ENCODE results near the gene XPO1.

XPO1 gene

DNA sequence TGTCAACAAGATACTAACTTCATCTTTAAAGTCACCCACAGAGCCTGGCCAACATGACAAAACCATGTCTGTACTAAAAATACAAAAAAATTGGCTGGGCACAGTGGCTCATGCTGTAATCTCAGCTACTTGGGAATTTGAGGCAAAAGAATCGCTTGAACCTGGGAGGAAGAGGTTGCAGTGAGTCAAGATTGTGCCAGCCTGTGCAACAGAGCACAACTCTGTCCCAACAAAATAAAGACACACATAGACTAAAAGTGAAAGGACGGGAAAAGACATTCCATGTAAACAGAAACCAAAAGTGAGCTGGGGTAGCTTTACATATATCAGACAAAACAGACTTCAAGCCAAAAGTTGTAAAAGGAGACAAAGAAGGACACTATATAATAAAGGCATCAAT, 102.1 kb downstream of the XPO1 start:
- no peak for DNase-seq (ENCODE audit: low read depth in 3 of 3, low spot score in 1 of 3)

DNA sequence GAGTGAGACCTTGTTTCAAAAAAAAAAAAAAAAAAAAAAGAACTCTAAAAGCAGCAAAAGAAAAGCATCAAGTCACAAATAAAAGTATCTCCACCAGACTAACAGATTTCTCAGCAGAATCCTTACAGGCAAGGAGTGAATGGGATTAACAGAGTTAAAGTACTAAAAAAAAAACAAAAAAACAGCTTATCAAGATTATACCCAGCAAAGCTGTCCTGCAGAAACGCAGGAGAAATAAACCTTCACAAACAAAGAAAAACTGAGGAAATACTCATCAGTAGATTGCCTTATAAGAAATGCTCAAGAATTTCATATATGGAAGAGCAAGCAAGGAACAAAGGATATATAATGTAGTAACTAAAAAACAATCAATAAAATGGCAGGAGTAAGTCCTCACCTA, 102.9 kb downstream of the XPO1 start:
- no peak for DNase-seq (ENCODE audit: low read depth in 3 of 3, low spot score in 1 of 3)

DNA sequence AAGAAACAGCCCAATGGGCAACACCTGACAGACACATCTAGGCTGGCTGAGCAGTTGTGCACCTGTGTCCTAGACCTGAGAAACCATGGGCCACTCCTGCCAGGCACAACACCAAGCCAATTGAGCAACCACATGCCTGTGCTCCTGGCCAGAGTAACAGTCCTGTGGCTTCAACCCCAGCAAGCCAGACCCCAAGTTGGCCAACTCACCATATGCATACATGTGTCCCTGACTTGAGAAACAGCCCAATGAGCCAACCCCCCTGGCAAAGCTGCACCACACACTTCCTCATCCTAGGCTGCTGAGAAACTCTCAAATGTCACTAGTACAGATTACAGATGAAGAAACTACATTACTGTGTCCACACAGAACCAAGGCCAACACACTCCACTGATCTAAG, 103.8 kb downstream of the XPO1 start:
- no peak for DNase-seq (ENCODE audit: low read depth in 3 of 3, low spot score in 1 of 3)

DNA sequence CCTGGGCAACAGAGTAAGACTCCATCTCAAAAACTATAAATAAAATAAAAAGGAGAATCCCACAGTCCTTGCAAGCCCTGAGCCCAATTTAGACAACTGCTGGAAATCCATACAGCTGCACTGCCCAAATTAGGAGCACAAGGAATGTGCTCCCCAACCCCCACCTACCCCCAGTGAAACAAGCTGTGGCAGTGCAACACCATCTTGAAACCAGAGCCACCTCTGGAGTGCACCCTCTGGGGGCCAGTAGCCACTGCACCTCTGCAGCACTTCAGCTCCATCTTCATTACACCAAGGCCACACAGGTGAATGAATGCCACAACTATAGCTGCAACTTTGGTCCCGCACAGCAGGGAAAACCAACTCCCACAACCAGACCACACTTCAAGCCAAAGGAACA, 104.5 kb downstream of the XPO1 start:
- no peak for DNase-seq (ENCODE audit: low read depth in 3 of 3, low spot score in 1 of 3)

DNA sequence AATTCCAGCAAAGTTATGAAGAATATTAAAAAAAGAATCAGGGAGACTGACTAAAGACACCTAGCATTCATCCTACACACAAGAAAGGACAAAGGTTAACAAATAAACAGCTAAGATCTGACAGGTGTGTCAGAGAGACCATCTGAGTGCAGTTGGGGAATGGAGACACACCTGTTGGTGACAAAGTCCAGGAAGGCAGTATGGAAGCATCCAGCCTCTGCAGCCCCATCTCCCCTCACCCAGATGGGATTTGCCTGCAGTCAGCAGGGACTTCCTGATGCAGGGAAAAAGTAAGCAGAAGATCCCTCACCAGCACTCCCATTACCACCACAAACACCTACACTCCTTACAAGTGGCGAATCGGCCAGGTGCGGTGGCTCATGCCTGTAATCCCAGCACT, 105.2 kb downstream of the XPO1 start:
- DNase-seq (ENCODE audit: low read depth in 3 of 3, low spot score in 1 of 3), result no peak

DNA sequence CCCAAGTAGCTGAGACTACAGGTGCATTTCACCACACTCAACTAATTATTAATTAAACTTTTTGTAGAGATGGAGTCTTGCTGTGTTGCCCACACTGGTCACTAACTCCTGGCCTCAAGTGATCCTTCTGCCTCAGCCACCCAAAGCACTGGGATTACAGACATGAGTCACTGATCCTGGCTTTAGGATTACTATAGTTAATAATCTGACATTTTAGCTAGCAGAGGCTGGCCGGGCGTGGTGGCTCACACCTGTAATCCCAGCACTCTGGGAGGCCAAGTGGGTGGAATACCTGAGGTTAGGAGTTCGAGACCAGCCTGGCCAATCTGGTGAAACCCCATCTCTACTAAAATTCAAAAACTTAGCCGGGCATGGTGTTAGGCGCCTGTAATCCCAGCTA, 106.8 kb downstream of the XPO1 start:
- DNase-seq (ENCODE audit: low read depth in 3 of 3, low spot score in 1 of 3), result no peak

All from stimulated activated CD4-positive, alpha-beta T cell treated with anti-CD3 and anti-CD28 coated beads, TNF-alpha, amount 100 ng/mL, for 1 hour (primary cell).